Caki2 (cell line): ENCODE measurements around the gene OVAAL. TPM values are rescaled to one million over a fixed set of nuclear protein-coding genes. Genes with fewer than 3 reads are reported as not detected.

Experiments used
- DNase-seq: peaks from one replicate; pipeline ENCODE4 v3.0.0-alpha.2; 2015; ENCODE audit warnings: low read depth
- in situ Hi-C: cut with HindIII; loops from 2 replicates; pipeline ENCODE4 v1.10.0; 2016; ENCODE audit warnings: low sequenced_read_pairs, low pct_unique_long_range_greater_than_20kb, mixed read lengths
- total RNA-seq: library from RNA; depleted of rRNA; stranded (reverse); fragments of >200 nt; shearing (Covaris generic); gene quantifications from 2 replicates; pipeline ENCODE4 v1.2.3, GENCODE V29; 2014; ENCODE audit warnings: low replicate concordance

Gene OVAAL
- total RNA-seq, 1 experiment from 2014 or later, result 0.61 TPM

- peak; percentile 23 for DNase-seq
- in situ Hi-C loops, result no loop called here
These were observed 4.5 kb downstream of the OVAAL start for GRCh38 chr1:180563026-180563827.

GRCh38 chr1:180565121-180565871, 6.5 kb downstream of the OVAAL start:
- DNase-seq, result no peak
- in situ Hi-C loops, result no loop called here

DNA sequence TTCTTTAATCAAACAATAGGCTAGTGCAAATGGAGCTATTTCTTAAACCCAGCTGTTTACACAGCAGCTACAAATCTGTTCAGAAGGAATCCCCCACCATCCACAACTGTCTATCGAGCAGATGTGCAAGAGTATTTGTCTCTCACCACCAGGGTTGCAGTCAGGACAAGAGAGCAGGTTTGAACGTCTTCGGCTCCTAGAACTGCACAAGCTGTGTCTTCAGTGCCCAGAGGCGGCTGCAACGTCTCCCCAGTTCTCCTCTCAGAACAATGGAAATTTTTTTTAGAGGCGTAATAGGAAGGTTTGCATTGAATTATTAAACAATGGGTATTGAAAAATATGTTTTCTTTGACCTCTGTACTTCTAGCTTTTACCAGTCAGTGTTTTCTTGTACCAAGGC, 7.3 kb downstream of the OVAAL start:
- no peak for DNase-seq
- in situ Hi-C loops, result no loop called here

DNA sequence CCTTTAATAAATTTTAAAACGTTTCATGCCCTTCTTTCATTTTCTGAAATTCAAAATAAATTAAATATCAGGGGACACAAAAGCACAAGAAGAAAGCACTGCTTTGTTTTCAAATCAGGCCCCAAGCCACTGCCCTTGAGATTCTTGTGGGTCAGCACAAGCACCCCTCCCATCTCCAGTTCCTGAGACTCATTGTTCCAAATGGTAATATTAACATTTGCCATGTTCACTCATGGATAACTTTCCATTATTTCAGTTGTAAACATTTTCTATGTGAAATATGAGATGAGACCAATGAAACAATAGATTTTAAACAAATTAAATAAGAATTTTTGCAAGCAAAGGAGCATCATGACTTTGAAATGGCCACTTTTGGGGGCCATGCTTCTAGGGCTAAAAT, 7.7 kb downstream of the OVAAL start:
- DNase-seq, result no peak
- in situ Hi-C loops, result no loop called here

GRCh38 chr1:180567654-180568053, 8.9 kb downstream of the OVAAL start:
- DNase-seq, result no peak
- in situ Hi-C loops, result no loop called here

GRCh38 chr1:180568184-180568583, 9.4 kb downstream of the OVAAL start:
- in situ Hi-C loops, result no loop called here
- DNase-seq, result no peak

DNA sequence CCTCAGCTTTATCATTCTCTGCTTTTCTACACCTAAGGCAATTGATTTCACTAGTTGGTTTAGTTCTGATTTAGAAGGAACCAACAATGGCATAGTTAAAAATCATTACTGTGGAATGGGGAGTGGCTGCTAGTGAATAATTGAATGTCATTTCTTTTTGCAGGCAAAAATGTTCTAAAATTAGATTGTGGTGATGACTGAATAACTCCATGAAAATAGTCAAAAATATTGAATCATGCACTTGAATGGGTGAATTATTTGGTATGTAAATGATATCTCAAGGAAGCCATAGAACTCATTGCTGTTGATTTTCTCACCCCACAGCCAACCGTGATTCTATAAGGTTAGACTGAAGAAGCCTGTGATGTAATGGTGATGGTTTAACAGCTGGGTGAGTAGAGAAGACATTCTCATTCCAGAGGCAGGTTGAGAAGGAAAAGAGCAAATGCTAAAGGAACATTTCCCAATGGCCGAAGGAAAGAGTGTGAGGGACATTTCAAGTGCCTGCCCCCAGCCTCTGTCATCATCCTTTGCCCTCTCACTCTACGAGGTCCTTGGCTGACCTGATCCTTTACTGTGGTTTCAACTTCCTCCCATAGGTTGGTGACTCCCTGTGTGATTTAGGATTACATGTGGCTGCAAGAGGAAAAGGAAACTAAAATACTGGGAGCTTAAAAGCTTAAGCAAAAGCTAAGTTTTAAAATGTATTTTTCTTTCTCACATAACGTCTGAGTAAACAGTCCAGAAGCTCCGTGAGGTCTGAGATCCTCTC, 12.5 kb downstream of the OVAAL start:
- in situ Hi-C loops, result no loop called here
- DNase-seq, result no peak

GRCh38 chr1:180571832-180572636, 13.3 kb downstream of the OVAAL start:
- DNase-seq, result no peak
- in situ Hi-C loops, result no loop called here

GRCh38 chr1:180572760-180573159, 14.0 kb downstream of the OVAAL start:
- no peak for DNase-seq
- in situ Hi-C loops, result no loop called here

DNA sequence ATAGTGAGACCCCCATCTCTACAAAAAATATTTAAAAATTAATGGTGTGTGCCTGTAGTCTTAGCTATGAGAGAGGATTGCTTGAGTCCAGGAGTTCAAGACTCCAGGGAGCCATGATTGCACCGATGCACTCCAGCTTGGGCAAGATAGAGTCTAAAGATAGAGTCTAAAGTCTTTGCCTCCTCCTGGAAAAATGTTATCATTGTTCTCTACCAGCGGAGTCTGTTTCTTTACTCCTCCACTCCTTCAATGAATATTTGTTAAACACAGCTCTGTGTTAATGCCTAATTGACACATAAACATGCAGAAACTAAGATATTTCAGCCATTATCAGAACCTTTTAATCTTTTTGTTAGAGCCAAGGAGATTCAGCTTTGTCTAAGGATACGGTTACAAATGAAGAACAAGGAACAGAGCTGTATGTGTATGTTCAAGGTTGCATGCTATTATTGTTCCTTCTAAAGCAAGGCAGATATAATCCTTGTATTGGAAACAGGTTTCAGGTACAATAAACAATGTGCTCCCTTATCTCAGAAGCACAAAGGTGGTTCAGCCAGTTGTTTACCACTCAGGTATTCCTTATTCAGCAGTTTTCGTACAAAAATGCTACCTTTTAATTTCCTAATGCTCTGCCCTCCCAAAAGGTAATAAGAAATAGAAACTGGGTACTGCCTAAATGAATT, 15.4 kb downstream of the OVAAL start:
- in situ Hi-C loops, result no loop called here

DNA sequence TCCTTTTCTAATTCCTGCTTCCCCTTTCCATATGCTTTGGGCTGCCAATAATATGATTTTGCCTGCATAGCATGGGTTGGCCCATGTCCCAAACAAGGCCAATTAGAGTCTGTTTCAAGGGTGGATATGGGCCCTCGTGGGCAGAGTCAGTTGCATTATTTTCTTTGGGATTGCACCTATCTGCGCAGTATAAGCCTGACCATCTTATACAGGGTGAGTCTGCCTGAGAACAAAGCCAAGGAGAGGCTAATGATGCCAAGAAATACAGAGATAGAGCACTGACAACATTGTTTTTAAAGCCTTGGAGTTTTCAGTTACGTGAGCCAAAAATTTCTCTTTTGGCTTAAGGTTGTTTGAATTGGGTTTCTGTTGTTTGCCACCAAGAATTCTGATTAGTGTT, 18.6 kb downstream of the OVAAL start:
- in situ Hi-C loops, result no loop called here
- DNase-seq, result no peak

More for the DNA sequence above, 15.4 kb downstream of the OVAAL start:
- DNase-seq, result no peak

DNA sequence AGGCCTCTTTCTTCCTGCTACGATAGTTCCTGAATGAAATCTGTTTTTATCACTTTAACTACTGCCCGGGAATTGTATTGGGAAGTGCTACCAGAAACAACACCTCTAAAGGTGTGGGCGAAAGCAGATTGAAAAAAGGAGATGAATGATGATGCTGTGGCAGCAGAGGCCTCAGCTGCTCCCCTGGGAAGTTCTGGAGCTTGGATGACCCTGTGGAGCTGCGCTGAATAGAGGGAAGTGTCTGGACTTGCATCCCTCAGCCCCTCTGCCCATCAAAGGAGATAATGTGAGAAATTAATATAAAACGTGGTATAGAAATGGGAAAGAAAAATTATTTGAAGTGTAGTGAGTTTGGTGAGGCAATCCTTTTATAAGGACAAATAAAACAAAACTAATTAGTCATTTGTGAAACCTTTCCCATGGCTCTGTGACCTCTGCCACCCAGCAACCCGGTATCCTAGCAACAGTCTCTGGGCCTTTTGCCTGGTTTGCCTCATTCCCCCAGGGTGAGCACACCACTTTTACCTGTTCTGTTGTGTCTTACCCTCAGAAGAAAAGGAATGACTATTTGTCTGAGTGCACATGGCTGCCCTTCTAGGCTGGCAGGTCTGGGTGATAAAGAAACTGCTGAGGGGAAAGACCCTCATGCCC, 21.3 kb downstream of the OVAAL start:
- in situ Hi-C loops, result no loop called here
- DNase-seq, result peak; percentile 49

- DNase-seq, result no peak
- in situ Hi-C loops, result no loop called here
These were observed 22.9 kb downstream of the OVAAL start for GRCh38 chr1:180581635-180582039.

DNA sequence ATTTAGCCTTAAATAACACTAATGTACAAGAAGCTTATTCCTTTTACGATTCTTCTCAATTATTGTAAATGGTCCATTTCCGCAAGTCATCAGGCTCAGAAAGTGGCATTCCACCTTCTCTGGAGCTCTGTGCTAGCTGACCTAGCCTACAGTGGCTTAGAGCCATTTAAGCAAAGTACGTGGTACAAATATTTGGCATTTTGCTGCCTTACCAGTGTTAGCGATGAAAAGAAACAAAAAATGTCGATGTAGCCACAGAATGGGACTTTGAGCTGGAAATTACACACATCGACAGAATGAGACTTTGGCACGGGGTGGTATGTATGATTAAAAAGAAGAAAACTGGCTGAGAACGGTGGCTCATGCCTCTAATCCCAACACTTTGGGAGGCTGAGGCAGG, 26.1 kb downstream of the OVAAL start:
- in situ Hi-C loops, result no loop called here
- no peak for DNase-seq

DNA sequence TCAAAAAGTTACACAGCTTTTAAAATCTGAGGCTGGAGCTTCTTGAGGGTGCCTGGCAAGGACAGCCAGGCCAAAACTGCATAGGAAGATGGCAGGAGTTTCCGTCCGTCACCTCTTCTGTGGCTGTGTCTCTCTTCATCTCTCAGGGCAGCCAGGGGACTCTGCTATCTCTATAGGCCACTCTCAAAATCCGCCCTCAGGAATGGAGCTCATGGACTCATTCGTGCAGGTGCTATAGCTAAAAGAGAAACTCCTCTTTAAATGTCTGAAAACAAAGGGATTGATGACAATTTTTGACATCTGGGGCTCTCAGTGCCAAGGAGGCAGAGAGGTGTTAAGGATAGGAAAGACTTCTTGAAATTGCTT, 27.2 kb downstream of the OVAAL start:
- in situ Hi-C loops, result no loop called here
- DNase-seq, result no peak

DNA sequence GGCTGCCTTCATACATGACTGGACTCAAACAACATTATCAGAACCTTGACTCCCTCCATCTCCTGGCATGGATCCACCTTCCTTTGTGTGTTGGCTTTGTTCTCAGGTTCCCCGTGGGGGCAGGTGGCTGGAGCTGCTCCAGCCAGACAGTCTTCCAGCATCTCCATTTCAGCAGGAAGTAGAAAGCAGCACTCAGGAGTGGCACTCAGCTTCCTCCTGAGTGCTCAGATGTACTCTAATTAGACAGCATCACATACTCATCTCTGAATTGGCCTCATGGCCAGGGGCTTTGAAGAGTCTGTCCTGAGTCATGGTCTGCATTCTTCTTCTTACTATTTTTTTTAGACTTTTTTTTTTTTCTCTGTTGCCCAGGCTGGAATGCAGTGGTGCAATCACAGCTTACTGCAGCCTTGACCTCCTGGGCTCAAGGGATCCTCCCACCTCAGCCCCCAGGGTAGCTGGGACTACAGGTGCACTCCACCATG, 27.9 kb downstream of the OVAAL start:
- peak; percentile 60 for DNase-seq
- in situ Hi-C loops, result no loop called here

DNA sequence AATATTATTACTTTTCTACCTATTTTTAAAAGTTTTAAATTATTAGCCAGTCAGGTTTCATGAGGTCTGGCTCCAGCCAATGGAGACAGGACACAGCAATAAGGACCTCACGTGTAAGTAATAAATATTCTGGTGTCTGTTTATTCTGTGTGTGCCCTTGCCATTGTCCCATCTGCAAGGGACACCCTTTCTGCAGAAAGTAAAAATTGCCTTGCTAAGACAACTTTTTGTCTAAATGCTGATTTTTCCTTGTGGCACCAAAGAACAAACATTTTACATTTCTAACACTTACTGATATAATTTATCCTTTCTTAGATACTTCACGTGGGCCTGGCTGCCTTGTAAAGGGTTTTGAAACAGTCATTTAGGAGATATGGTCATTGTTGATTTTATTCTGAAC, 29.4 kb downstream of the OVAAL start:
- in situ Hi-C loops, result no loop called here

More for the DNA sequence above, 29.4 kb downstream of the OVAAL start:
- no peak for DNase-seq
